ENCODE results near the gene CLCN3. TPM values are rescaled to one million over a fixed set of nuclear protein-coding genes. Genes with fewer than 3 reads are reported as not detected.

Gene CLCN3
- total and polyA plus RNA-seq, 2 of the 4 experiments (the other 2 are of a cell fraction): 13.0 to 22.8 TPM

DNA sequence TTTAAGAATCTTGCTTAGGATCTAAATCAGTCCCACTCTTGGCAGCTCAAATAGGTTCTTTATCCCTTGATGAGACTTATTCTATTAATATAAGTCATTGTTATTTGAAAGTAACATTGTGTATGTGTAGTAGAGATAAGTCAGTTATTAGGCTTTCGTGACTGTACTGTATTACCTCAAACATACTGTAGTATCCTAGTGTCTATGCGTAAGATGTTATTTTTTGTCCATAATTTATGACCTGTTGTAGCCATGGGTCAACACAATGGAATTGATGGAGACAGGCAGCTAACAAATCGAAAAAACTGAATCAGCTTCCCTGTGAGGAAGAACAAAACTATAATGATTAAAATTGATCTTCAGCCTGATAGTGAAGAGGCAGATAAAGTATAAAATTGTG lies 41.8 kb downstream of the CLCN3 start:
- no peak overlapping the region for H3K14ac ChIP-seq (replicated peaks; ENCODE audit: low read depth, low read length)
- no peak overlapping the region for H2BK15ac ChIP-seq (ENCODE audit: low read depth, low read length)
- H3K18ac ChIP-seq (ENCODE audit: low read depth, low read length): no peak overlapping the region
- no peak overlapping the region for H4K5ac ChIP-seq (ENCODE audit: low read depth, low read length)
- dilution Hi-C loops (cut with HindIII; ENCODE audit: low sequenced_read_pairs, unreplicated experiment) (no loop called here), intact Hi-C loops (cut with micrococcal nuclease) (no loop called here), in situ Hi-C loops (cut with MboI; ENCODE audit: low sequenced_read_pairs) (no loop called here)
- no peak overlapping the region for H3K4me3 ChIP-seq (ENCODE audit: insufficient read depth, low read depth, low read length)
- H2BK120ac ChIP-seq (ENCODE audit: low read depth, low read length): no peak overlapping the region
- no CpG with 5 or more reads among the region's 3 CpGs for WGBS, 2 experiments (ENCODE audit: extremely low coverage in 2 of 2, insufficient read length in 1 of 2)
- H4K20me1 ChIP-seq (ENCODE audit: insufficient read depth, low read length): no peaks in the 10 kb centered on the region
- H4K8ac ChIP-seq (ENCODE audit: low read depth in 2 of 2, low read length in 2 of 2): no peak overlapping the region
- H3K4me1 ChIP-seq (ENCODE audit: control insufficient read depth, insufficient read depth, low read length): 0 out of 2 replicates have a peak, but pooled peaks cover 2% of the 10 kb centered on the region
- H3K27me3 ChIP-seq (ENCODE audit: control insufficient read depth, insufficient read depth, low read length): no peaks in the 10 kb centered on the region
- no peak overlapping the region for H2AK5ac ChIP-seq (ENCODE audit: low read depth, low read length)
- ATAC-seq (ENCODE audit: low read depth) (no peak), DNase-seq (no peak)
- TF ChIP-seq, protein P1, sequence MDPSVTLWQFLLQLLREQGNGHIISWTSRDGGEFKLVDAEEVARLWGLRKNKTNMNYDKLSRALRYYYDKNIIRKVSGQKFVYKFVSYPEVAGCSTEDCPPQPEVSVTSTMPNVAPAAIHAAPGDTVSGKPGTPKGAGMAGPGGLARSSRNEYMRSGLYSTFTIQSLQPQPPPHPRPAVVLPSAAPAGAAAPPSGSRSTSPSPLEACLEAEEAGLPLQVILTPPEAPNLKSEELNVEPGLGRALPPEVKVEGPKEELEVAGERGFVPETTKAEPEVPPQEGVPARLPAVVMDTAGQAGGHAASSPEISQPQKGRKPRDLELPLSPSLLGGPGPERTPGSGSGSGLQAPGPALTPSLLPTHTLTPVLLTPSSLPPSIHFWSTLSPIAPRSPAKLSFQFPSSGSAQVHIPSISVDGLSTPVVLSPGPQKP (IDR thresholded peaks at IDR 0.05; ENCODE audit: borderline replicate concordance, low read depth, low read length): no peak
- TF ChIP-seq FOS (IDR thresholded peaks at IDR 0.05; ENCODE audit: low read depth, low read length): no peak
- no peak for TF ChIP-seq RFX5 (IDR thresholded peaks at IDR 0.05; ENCODE audit: low read depth, low read length)
- TF ChIP-seq POLR2A (IDR thresholded peaks at IDR 0.05; ENCODE audit: low read depth, low read length): no peak
- no peak for TF ChIP-seq BHLHE40 (IDR thresholded peaks at IDR 0.05; ENCODE audit: low read depth, low read length)
- TF ChIP-seq, protein P2, sequence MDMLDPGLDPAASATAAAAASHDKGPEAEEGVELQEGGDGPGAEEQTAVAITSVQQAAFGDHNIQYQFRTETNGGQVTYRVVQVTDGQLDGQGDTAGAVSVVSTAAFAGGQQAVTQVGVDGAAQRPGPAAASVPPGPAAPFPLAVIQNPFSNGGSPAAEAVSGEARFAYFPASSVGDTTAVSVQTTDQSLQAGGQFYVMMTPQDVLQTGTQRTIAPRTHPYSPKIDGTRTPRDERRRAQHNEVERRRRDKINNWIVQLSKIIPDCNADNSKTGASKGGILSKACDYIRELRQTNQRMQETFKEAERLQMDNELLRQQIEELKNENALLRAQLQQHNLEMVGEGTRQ (IDR thresholded peaks at IDR 0.05; ENCODE audit: low read depth, low read length): no peak
- TF ChIP-seq, protein P3, sequence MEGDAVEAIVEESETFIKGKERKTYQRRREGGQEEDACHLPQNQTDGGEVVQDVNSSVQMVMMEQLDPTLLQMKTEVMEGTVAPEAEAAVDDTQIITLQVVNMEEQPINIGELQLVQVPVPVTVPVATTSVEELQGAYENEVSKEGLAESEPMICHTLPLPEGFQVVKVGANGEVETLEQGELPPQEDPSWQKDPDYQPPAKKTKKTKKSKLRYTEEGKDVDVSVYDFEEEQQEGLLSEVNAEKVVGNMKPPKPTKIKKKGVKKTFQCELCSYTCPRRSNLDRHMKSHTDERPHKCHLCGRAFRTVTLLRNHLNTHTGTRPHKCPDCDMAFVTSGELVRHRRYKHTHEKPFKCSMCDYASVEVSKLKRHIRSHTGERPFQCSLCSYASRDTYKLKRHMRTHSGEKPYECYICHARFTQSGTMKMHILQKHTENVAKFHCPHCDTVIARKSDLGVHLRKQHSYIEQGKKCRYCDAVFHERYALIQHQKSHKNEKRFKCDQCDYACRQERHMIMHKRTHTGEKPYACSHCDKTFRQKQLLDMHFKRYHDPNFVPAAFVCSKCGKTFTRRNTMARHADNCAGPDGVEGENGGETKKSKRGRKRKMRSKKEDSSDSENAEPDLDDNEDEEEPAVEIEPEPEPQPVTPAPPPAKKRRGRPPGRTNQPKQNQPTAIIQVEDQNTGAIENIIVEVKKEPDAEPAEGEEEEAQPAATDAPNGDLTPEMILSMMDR (conservative IDR thresholded peaks at IDR 0.05; ENCODE audit: low read depth, low read length): no peak
- no peak for TF ChIP-seq SMC3 (IDR thresholded peaks at IDR 0.05; ENCODE audit: low read depth, low read length)
- TF ChIP-seq CEBPB (IDR thresholded peaks at IDR 0.05; ENCODE audit: low read depth, low read length): no peak
- TF ChIP-seq CHD1 (IDR thresholded peaks at IDR 0.05; ENCODE audit: low read depth, low read length): no peak
- no peak for TF ChIP-seq MXI1 (IDR thresholded peaks at IDR 0.05; ENCODE audit: borderline replicate concordance, low read depth, low read length)
- no peak for TF ChIP-seq NFE2L2 (IDR thresholded peaks at IDR 0.05; ENCODE audit: low read depth, low read length)
- no peak for TF ChIP-seq MAFK (IDR thresholded peaks at IDR 0.05; ENCODE audit: low read depth, low read length)
- TF ChIP-seq RCOR1 (IDR thresholded peaks at IDR 0.05; ENCODE audit: insufficient replicate concordance, low read length): no peak
- no peak for TF ChIP-seq RAD21 (IDR thresholded peaks at IDR 0.05; ENCODE audit: low read length)
- TF ChIP-seq MAZ (IDR thresholded peaks at IDR 0.05; ENCODE audit: borderline replicate concordance, low read depth, low read length): no peak
- no peak overlapping the region for H3K56ac ChIP-seq (ENCODE audit: extremely low read depth, insufficient read depth, low read length)
- H3K23ac ChIP-seq (ENCODE audit: low read depth, low read length): no peak overlapping the region
- CTCF ChIA-PET: no interaction called here
- H3K36me3 ChIP-seq (ENCODE audit: control insufficient read depth, insufficient read depth, low read length): no peaks in the 10 kb centered on the region
- H2AFZ ChIP-seq (replicated peaks; ENCODE audit: low read length, poor library complexity): no peak overlapping the region
- BruUV-seq (replicated peaks): no TSS peak
- H3K9me1 ChIP-seq (ENCODE audit: insufficient read depth, low read length): no peaks in the 10 kb centered on the region
- peaks cover 0 to 8% of the 10 kb centered on the region in 2 experiments; a peak in 2 of 4 replicates for H3K79me1 ChIP-seq (ENCODE audit: low read depth in 1 of 2, low read length in 2 of 2)
- no peak overlapping the region for H3K4ac ChIP-seq (ENCODE audit: low read depth, low read length)
- no peak overlapping the region for H3K4me2 ChIP-seq (ENCODE audit: low read depth, low read length)
- POLR2A ChIA-PET (ENCODE audit: unreplicated experiment): no interaction called here
- H2BK20ac ChIP-seq (ENCODE audit: low read depth, low read length): no peak overlapping the region
- H3K27ac ChIP-seq (ENCODE audit: insufficient read depth, low read length): no peak overlapping the region
- no peak overlapping the region for H2BK5ac ChIP-seq (ENCODE audit: low read depth, low read length, poor library complexity, severe bottlenecking)
- H2AK9ac ChIP-seq (replicated peaks; ENCODE audit: low read depth, low read length, poor library complexity): no peak overlapping the region
- no peaks in the 10 kb centered on the region for H3K9me3 ChIP-seq (ENCODE audit: control insufficient read depth, insufficient read depth, low read length)
- no peak overlapping the region for H4K91ac ChIP-seq (ENCODE audit: insufficient read depth, low read depth, low read length)
- no peak overlapping the region for H3K9ac ChIP-seq (ENCODE audit: low read depth, low read length)
